GM23338 (cell line): Measurements from ENCODE around the gene IMPG2. TPM values are rescaled to one million over a fixed set of nuclear protein-coding genes. Genes with fewer than 3 reads are reported as not detected.
A peak's percentile ranks its signal among the peaks of the same experiment; 100 is the strongest.

Experiments used
- ATAC-seq: fragments of 200-7000 bp; cut with Tn5 transposase; 3 replicates; pipeline ENCODE4 v1.9.1; 2020
- DNase-seq: peaks from one replicate; pipeline ENCODE4 v3.0.0-alpha.2; 2015; ENCODE audit warnings: low spot score
- H2AFZ ChIP-seq: fragments of 200-600 bp; sonication (generic); 2 replicates; pipeline ENCODE4 v1.8.0; 2016; ENCODE audit warnings: antibody characterized with exemption, mild to moderate bottlenecking, moderate library complexity
- H3F3A ChIP-seq: fragments of 200-600 bp; sonication (generic); replicated peaks from 2 replicates; pipeline ENCODE4 v1.8.0; 2017; ENCODE audit warnings: antibody characterized with exemption, mixed run types, low read depth
- H3K27ac ChIP-seq: fragments of 200-600 bp; sonication (generic); 2 replicates; pipeline ENCODE4 v1.6.1; 2016; ENCODE audit warnings: low read depth
- H3K27me3 ChIP-seq: fragments of 200-600 bp; sonication (generic); 2 replicates; pipeline ENCODE4 v1.8.0; 2016; ENCODE audit warnings: mild to moderate bottlenecking, mixed run types, moderate library complexity; ENCODE audit not compliant: insufficient read depth
- H3K36me3 ChIP-seq: fragments of 200-600 bp; sonication (generic); 2 replicates; pipeline ENCODE4 v1.8.0; 2016; ENCODE audit warnings: mild to moderate bottlenecking; ENCODE audit not compliant: insufficient read depth
- H3K4me1 ChIP-seq: fragments of 200-600 bp; sonication (generic); 2 replicates; pipeline ENCODE4 v1.8.0; 2016; ENCODE audit warnings: mild to moderate bottlenecking, moderate library complexity; ENCODE audit not compliant: insufficient read depth
- H3K4me2 ChIP-seq: fragments of 200-600 bp; sonication (generic); 2 replicates; pipeline ENCODE4 v1.7.1; 2017; ENCODE audit warnings: mixed run types
- H3K4me3 ChIP-seq: fragments of 200-600 bp; sonication (generic); 2 replicates; pipeline ENCODE4 v1.6.1; 2016; ENCODE audit warnings: mixed run types
- H3K79me2 ChIP-seq: fragments of 200-600 bp; sonication (generic); replicated peaks from 2 replicates; pipeline ENCODE4 v1.8.0; 2017; ENCODE audit warnings: mild to moderate bottlenecking; ENCODE audit not compliant: insufficient read depth
- H3K9me2 ChIP-seq: fragments of 200-600 bp; sonication (generic); 2 replicates; pipeline ENCODE4 v1.8.0; 2017; ENCODE audit not compliant: insufficient read depth
- H4K20me1 ChIP-seq: fragments of 200-600 bp; sonication (generic); replicated peaks from 2 replicates; pipeline ENCODE4 v1.8.0; 2017; ENCODE audit warnings: mild to moderate bottlenecking; ENCODE audit not compliant: insufficient read depth
- H3K27ac Mint-ChIP-seq: 2 replicates; pipeline ENCODE4 v1.8.0; 2020; ENCODE audit warnings: inconsistent platforms, mild to moderate bottlenecking, moderate library complexity, mixed read lengths
- H3K27me3 Mint-ChIP-seq: 3 replicates; pipeline ENCODE4 v1.8.0; 2022; ENCODE audit warnings: low read depth, mild to moderate bottlenecking, moderate library complexity, mixed read lengths, inconsistent platforms; ENCODE audit not compliant: insufficient read depth, poor library complexity
- H3K36me3 Mint-ChIP-seq: 3 replicates; pipeline ENCODE4 v1.8.0; 2021; ENCODE audit warnings: low read depth, mild to moderate bottlenecking, inconsistent platforms, moderate library complexity, mixed read lengths
- H3K4me1 Mint-ChIP-seq: 3 replicates; pipeline ENCODE4 v1.8.0; 2020; ENCODE audit warnings: mild to moderate bottlenecking, inconsistent platforms, mixed read lengths
- H3K4me3 Mint-ChIP-seq: 3 replicates; pipeline ENCODE4 v1.8.0; 2021; ENCODE audit warnings: moderate library complexity, mild to moderate bottlenecking, inconsistent platforms, mixed read lengths
- H3K9me3 Mint-ChIP-seq: 3 replicates; pipeline ENCODE4 v1.8.0; 2020; ENCODE audit warnings: moderate library complexity, mild to moderate bottlenecking, inconsistent platforms, mixed read lengths
- CREB1 ChIP-seq: fragments of 250-450 bp; sonication (Bioruptor Pico); IDR thresholded peaks from 2 replicates; pipeline ENCODE4 v1.5.0; 2020; ENCODE audit warnings: low read depth, mild to moderate bottlenecking, moderate library complexity
- CTCF ChIP-seq, 2 experiments: fragments of 200-600 bp in 1 of 2; sonication (generic) in 1 of 2; conservative IDR thresholded peaks; 2 replicates each; pipeline versions ENCODE4 v1.5.1 to v1.6.1; 2016 to 2017; ENCODE audit warnings: antibody characterized with exemption in 2 of 2, low read depth in 2 of 2, mild to moderate bottlenecking in 2 of 2, moderate library complexity in 1 of 2
- ETS1 ChIP-seq: IDR thresholded peaks from 2 replicates; pipeline ENCODE4 v1.6.1; 2016; ENCODE audit warnings: antibody characterized with exemption
- EZH2 ChIP-seq: fragments of 200-600 bp; sonication (generic); IDR thresholded peaks from one replicate; pipeline ENCODE4 v1.8.0; 2017; ENCODE audit warnings: antibody characterized with exemption, mild to moderate bottlenecking, low read depth; ENCODE audit not compliant: unreplicated experiment
- EZH2phosphoT487 ChIP-seq: fragments of 200-600 bp; sonication (generic); IDR thresholded peaks from one replicate; pipeline ENCODE4 v1.8.1; 2018; ENCODE audit warnings: antibody characterized with exemption; ENCODE audit not compliant: unreplicated experiment
- JUNB ChIP-seq: IDR thresholded peaks from one replicate; pipeline ENCODE4 v1.6.1; 2016; ENCODE audit warnings: antibody characterized with exemption; ENCODE audit not compliant: unreplicated experiment
- NANOG ChIP-seq: IDR thresholded peaks from 2 replicates; pipeline ENCODE4 v1.6.1; 2016; ENCODE audit warnings: antibody characterized with exemption, borderline replicate concordance
- POLR2AphosphoS5 ChIP-seq: IDR thresholded peaks from 2 replicates; pipeline ENCODE4 v1.6.1; 2016; ENCODE audit warnings: antibody characterized with exemption, low read depth
- REST ChIP-seq: IDR thresholded peaks from one replicate; pipeline ENCODE4 v1.6.1; 2018; ENCODE audit warnings: antibody characterized with exemption; ENCODE audit not compliant: unreplicated experiment
- STAT1 ChIP-seq: IDR thresholded peaks from one replicate; pipeline ENCODE4 v1.6.1; 2016; ENCODE audit warnings: antibody characterized with exemption; ENCODE audit not compliant: unreplicated experiment
- ZNF114 ChIP-seq: fragments of 250-450 bp; sonication (Bioruptor Pico); IDR thresholded peaks from 2 replicates; pipeline ENCODE4 v1.5.0; 2020; ENCODE audit warnings: mild to moderate bottlenecking, moderate library complexity
- ZNF331 ChIP-seq: fragments of 250-450 bp; sonication (Bioruptor Pico); IDR thresholded peaks from 2 replicates; pipeline ENCODE4 v1.5.0; 2020; ENCODE audit warnings: low read depth, mild to moderate bottlenecking, moderate library complexity
- ZNF462 ChIP-seq: fragments of 250-450 bp; sonication (Bioruptor Pico); IDR thresholded peaks from 2 replicates; pipeline ENCODE4 v1.5.0; 2020; ENCODE audit warnings: mild to moderate bottlenecking, moderate library complexity
- polyA plus RNA-seq: library from polyadenylated mRNA; unstranded; fragments of >200 nt; fragmentation: Nextera tagmentation; extraction: Ambion mirVana; gene quantifications from 2 replicates; pipeline ENCODE4 v1.2.1, GENCODE V29; 2016
- total RNA-seq: library from RNA; depleted of rRNA; stranded (reverse); fragments of >200 nt; shearing (Covaris generic); gene quantifications from 2 replicates; pipeline ENCODE4 v1.2.3, GENCODE V29; 2014

IMPG2 gene
- total and polyA plus RNA-seq, 2 experiments from 2014 or later: not detected

- Histone ChIP-seq H3K36me3 (no peaks in the 10 kb centered on the region), H4K20me1 (no peaks in the 10 kb centered on the region), H2AFZ (no peak overlapping the region), H3K27ac (no peak overlapping the region), H3F3A (no peaks in the 10 kb centered on the region), H3K27me3 (no peaks in the 10 kb centered on the region), H3K9me2 (no peaks in the 10 kb centered on the region), H3K79me2 (no peaks in the 10 kb centered on the region), H3K4me2 (no peak overlapping the region), H3K4me3 (no peak overlapping the region), H3K4me1 (peaks cover 6% of the 10 kb centered on the region; the same call in 1 of the 2 replicates)
- Mint-ChIP-seq H3K9me3 (no peaks in the 10 kb centered on the region), H3K27me3 (no peaks in the 10 kb centered on the region), H3K27ac (no peak overlapping the region), H3K4me3 (no peak overlapping the region), H3K4me1 (peaks cover 7% of the 10 kb centered on the region; the same call in 1 of the 3 replicates), H3K36me3 (no peaks in the 10 kb centered on the region)
- ATAC-seq: no peak
- peak; percentile 12 for DNase-seq
- no peak for TF ChIP-seq CTCF (conservative IDR thresholded peaks at IDR 0.05; ENCODE audit: low read depth in 2 of 2)
- TF ChIP-seq EZH2: no peak
- no peak for TF ChIP-seq ZNF114 (CRISPR knock-in tag)
- no peak for TF ChIP-seq ZNF331 (CRISPR knock-in tag)
- TF ChIP-seq ETS1: no peak
- TF ChIP-seq NANOG: no peak
- TF ChIP-seq STAT1: no peak
- no peak for TF ChIP-seq CREB1 (CRISPR knock-in tag)
- no peak for TF ChIP-seq JUNB
- no peak for TF ChIP-seq POLR2AphosphoS5
- no peak for TF ChIP-seq ZNF462
- no peak for TF ChIP-seq EZH2phosphoT487
- TF ChIP-seq REST: no peak
Observed at GRCh38 chr3:101281521-101282030, 38.8 kb downstream of the IMPG2 start.
